Skeletal muscle satellite cell (primary cell): Measurements from ENCODE around the gene SAXO1.
"Not testable (repeated sequence)": the region's sequence is repeated elsewhere in the genome, so short reads cannot be mapped to it uniquely, and the experiment has no call there.

Source experiments
- H3K27me3 ChIP-seq: 2 replicates; pipeline ENCODE4 v1.7.0; 2013; ENCODE audit warnings: low read length; ENCODE audit not compliant: control insufficient read depth, insufficient read depth
- H3K36me3 ChIP-seq: 2 replicates; pipeline ENCODE4 v1.7.0; 2013; ENCODE audit warnings: mild to moderate bottlenecking, control low read depth, low read length; ENCODE audit not compliant: insufficient read depth
- H3K4me1 ChIP-seq: 2 replicates; pipeline ENCODE4 v1.7.0; 2013; ENCODE audit warnings: low read length; ENCODE audit not compliant: control insufficient read depth, insufficient read depth
- H3K4me2 ChIP-seq: 2 replicates; pipeline ENCODE4 v1.7.0; 2013; ENCODE audit warnings: mild to moderate bottlenecking, low read length
- H3K4me3 ChIP-seq: 2 replicates; pipeline ENCODE4 v1.7.0; 2013; ENCODE audit warnings: low read length
- H3K9ac ChIP-seq: 2 replicates; pipeline ENCODE4 v1.7.0; 2013; ENCODE audit warnings: mild to moderate bottlenecking, low read depth, low read length, moderate library complexity
- H3K9me3 ChIP-seq: replicated peaks from 2 replicates; pipeline ENCODE4 v1.7.0; 2013; ENCODE audit warnings: mild to moderate bottlenecking, control low read depth, low read length

Gene SAXO1

DNA sequence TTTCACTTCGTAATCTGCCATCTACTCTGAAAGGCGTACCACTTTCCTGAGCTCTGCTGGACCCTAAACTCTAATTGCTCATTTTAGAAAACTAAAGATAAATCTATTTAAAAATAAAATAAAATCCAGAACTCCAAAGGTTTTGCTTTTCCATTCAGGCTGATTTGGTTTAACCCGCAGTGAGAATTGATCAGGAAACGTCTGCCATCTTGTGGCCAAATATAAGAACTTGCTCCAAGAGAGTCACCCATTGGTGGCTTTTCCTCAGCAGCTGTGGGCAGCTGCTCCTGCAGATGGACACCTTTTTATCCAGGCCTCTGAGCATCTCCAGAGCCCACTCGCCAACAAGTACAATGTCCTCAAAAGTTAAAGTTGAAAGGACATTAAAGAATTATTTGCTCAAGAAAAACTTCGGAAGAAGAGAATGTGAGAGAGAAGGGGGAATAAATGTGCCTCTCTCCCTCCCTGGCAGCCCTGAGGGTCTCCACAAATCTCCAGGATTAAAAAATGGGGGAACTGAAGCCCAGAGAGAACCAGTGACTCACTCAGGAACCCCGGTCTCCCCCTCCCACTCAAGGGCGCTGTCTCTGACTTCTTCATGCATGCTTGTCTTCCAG is 4.1 kb downstream of the SAXO1 start:
- no peaks in the 10 kb centered on the region for H3K9me3 ChIP-seq
- no peak overlapping the region for H3K4me3 ChIP-seq
- no peaks in the 10 kb centered on the region for H3K4me1 ChIP-seq
- H3K36me3 ChIP-seq, result no peaks in the 10 kb centered on the region
- no peak overlapping the region for H3K4me2 ChIP-seq
- no peaks in the 10 kb centered on the region for H3K27me3 ChIP-seq
- H3K9ac ChIP-seq, result no peak overlapping the region

DNA sequence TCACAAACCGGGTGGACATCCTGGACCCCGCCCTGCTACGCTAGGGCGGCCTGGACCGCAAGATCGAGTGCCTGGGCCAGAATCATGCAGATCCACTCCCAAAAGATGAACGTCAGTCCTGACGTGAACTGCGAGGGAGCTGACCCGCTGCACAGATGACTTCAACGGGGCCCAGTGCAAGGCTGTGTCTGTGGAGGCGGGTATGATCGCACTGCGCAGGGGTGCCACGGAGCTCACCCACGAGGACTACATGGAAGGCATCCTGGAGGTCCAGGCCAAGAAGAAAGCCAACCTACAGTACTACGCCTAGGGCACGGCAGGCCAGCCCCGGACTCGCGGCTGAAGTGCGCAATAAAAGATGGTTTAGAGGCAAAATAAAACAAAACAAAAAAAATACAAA is 5.2 kb downstream of the SAXO1 start:
- H3K36me3 ChIP-seq, result no peaks in the 10 kb centered on the region
- no peak overlapping the region for H3K4me2 ChIP-seq
- no peaks in the 10 kb centered on the region for H3K4me1 ChIP-seq
- no peak overlapping the region for H3K4me3 ChIP-seq
- H3K27me3 ChIP-seq, result peaks cover 3% of the 10 kb centered on the region
- H3K9ac ChIP-seq, result no peak overlapping the region
- H3K9me3 ChIP-seq, result no peaks in the 10 kb centered on the region

DNA sequence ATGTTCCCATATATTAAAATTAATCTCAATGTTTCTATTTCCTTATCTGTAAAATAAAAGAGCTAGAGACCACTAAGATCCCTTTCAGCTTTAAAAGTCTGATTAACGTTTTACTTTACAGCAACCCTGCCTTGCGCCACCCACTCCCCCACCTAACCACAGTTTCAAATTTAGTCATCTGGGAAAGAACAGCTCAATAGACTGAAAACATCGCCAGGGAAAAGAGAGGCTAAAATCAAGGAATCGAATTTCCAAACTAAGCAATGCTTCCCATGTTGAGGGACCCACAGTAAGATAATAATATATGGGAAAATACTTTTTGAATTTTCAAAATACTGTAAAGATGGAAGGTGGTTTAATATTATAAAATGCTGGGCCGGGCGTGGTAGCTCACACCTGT is 6.6 kb downstream of the SAXO1 start:
- no peak overlapping the region for H3K4me3 ChIP-seq
- no peak overlapping the region for H3K4me2 ChIP-seq
- H3K36me3 ChIP-seq, result no peaks in the 10 kb centered on the region
- H3K9me3 ChIP-seq, result no peaks in the 10 kb centered on the region
- peaks cover 3% of the 10 kb centered on the region for H3K27me3 ChIP-seq
- H3K4me1 ChIP-seq, result no peaks in the 10 kb centered on the region
- H3K9ac ChIP-seq, result no peak overlapping the region

DNA sequence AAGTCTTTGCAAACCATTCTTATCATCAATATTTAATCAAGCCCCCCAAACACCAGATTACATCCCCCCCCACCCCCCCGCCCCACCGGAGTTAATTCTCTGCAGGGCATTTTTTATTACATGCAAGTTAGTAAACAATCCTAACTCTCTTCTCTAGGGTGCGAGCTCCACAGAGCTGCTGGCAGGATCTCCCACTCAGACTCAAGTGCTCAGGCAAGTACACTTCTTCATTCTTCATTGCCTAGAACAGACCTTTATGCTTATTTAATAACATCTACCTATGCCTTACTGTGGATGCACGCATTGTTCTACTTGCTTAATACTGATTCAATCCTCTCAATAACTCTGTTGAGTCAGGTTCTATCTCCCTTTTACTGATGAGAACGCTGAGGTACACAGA is 9.9 kb downstream of the SAXO1 start:
- Histone ChIP-seq H3K27me3 (peaks cover 3% of the 10 kb centered on the region), H3K9me3 (no peaks in the 10 kb centered on the region)

DNA sequence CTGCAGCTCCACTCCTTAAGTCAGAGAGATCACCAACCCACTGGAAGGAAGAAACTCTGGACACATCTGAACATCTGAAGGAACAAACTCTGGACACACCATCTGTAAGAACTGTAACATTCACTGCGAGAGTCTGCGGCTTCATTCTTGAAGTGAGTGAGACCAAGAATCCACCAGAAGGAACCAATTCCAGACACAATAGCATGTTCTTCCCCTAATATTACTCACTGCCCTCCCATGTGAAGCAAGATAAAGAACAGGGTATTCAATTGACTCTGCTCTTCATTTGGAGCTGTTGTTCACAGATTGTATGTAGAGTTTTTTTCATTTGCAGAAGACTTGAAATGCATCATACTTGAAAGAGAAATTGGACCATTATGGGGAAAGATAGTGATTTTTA is 10.8 kb downstream of the SAXO1 start:
- no peaks in the 10 kb centered on the region for H3K36me3 ChIP-seq
- H3K4me1 ChIP-seq, result no peaks in the 10 kb centered on the region
- no peak overlapping the region for H3K4me2 ChIP-seq
- H3K9ac ChIP-seq, result no peak overlapping the region
- no peaks in the 10 kb centered on the region for H3K9me3 ChIP-seq
- H3K4me3 ChIP-seq, result no peak overlapping the region
- peaks cover 3% of the 10 kb centered on the region for H3K27me3 ChIP-seq

More for the DNA sequence above, 9.9 kb downstream of the SAXO1 start:
- Histone ChIP-seq H3K36me3 (no peaks in the 10 kb centered on the region), H3K4me1 (no peaks in the 10 kb centered on the region), H3K4me2 (no peak overlapping the region), H3K9ac (no peak overlapping the region), H3K4me3 (no peak overlapping the region)

DNA sequence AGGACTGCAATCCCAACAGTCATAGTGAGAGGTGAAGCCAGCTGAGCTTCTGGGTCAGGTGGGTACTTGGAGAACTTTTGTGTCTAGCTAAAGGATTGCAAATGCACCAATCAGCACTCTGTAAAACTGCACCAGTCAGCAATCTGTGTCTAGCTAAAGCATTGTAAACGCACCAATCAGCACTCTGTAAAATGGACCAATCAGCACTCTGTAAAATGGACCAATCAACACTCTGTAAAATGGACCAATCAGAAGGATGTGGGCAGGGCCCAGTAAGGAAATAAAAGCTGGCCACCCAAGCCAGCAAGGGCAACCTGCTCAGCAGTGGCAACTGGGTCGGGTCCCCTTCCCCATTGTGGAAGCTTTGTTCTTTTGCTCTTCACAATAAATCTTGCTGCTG is 11.4 kb downstream of the SAXO1 start:
- not testable (repeated sequence) for H3K4me2 ChIP-seq, H3K9ac ChIP-seq, H3K4me1 ChIP-seq, H3K9me3 ChIP-seq, H3K4me3 ChIP-seq, H3K27me3 ChIP-seq, H3K36me3 ChIP-seq

DNA sequence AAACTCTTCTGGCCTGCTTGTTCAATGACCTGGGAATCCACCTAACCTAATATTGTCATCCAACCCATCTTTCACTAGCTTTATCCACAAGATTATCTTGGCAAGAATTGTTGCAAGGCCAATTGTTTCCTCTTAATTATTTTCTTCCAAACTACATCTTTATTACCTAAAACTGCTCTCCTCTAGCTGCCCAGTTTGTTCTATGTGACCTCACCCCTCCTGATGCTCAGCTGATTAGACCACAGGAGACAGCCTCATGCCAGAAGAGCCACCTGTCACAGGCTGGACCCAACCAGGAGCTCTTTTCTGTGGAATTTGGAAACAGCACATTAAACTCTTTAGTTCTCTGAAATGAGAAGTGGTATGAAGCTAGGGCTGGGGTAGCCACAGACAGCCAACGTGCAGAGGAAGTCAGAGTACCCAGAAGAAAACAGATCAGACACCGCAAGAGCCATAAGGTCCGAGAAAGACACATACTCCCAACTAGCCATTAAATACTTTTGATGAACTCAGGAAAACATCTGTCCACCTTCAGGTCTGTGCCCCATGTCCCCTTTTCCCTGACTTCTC is 12.0 kb downstream of the SAXO1 start:
- Histone ChIP-seq H3K4me3 (no peak overlapping the region), H3K4me1 (no peaks in the 10 kb centered on the region), H3K9ac (no peak overlapping the region), H3K4me2 (no peak overlapping the region), H3K36me3 (no peaks in the 10 kb centered on the region), H3K27me3 (peaks cover 3% of the 10 kb centered on the region), H3K9me3 (no peaks in the 10 kb centered on the region)

DNA sequence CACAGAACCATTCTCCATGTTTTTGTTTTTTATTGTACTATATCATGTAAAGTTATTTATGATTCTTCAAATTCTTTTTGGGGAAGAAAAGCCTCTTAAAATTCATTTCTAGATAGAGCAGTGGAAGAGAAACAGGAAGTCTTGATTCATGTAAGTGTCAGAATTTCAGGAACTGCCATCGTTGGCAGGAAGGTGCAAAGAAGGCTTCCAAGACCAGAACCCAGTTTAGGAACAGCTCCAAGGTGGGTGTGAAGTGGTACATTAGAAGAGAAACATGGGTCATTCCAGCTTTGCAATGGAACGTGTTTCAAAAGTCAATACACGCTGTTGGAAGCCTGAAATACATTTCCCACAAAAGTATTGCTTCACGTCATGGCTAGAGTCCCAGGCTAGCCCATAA is 14.8 kb downstream of the SAXO1 start:
- Histone ChIP-seq H3K4me2 (no peak overlapping the region), H3K36me3 (no peaks in the 10 kb centered on the region), H3K9ac (no peak overlapping the region), H3K27me3 (peaks cover 2% of the 10 kb centered on the region), H3K4me3 (no peak overlapping the region), H3K9me3 (no peaks in the 10 kb centered on the region), H3K4me1 (no peaks in the 10 kb centered on the region)

DNA sequence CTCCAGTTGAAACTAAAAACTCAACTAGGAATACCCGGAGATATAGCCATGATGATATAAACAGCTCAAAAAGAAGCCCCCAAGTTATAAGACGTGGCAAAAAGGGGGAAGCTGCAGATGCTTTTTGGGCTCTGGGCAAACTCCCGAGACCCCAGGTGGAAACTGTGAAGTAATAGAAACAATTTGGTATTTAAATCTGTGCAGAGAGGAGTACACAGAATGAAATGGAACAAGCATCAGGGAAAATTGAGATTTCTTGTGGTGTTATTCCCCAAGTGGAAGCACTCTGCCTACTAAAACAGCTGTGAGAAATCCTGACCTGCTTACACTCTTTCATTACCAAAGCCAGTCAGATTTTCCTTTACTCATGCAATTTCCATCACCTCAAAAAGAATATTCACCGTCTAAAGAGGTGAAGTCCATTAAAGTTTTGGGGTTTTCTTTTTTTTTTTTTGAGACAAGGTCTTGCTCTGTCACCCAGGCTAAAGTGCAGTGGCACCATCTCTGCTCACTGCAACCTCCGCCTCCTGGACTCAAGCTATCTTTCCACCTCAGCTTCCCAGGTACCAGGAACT is 23.5 kb downstream of the SAXO1 start:
- H3K9me3 ChIP-seq, result no peaks in the 10 kb centered on the region
- no peak overlapping the region for H3K4me2 ChIP-seq
- peaks cover 3% of the 10 kb centered on the region for H3K27me3 ChIP-seq
- no peaks in the 10 kb centered on the region for H3K4me1 ChIP-seq
- H3K4me3 ChIP-seq, result no peak overlapping the region
- H3K9ac ChIP-seq, result no peak overlapping the region
- no peaks in the 10 kb centered on the region for H3K36me3 ChIP-seq

DNA sequence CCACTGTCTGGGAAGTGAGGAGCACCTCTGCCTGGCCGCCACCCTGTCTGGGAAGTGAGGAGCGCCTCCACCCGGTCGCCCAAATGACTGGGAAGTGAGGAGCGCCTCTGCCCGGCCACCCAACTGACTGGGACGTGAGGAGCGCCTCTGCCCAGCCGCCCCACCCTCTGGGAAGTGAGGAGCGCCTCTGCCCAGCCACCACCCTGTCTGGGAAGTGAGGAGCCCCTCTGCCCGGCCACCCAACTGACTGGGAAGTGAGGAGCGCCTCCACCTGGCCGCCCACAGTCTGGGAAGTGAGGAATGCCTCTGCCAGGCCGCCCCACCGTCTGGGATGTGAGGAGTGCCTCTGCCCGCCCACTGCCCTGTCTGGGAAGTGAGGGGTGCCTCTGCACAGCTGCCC is 32.9 kb downstream of the SAXO1 start:
- Histone ChIP-seq H3K27me3 (no peaks in the 10 kb centered on the region), H3K9ac (no peak overlapping the region), H3K4me3 (no peak overlapping the region), H3K4me2 (no peak overlapping the region), H3K36me3 (no peaks in the 10 kb centered on the region), H3K4me1 (no peaks in the 10 kb centered on the region), H3K9me3 (peaks cover 3% of the 10 kb centered on the region)

DNA sequence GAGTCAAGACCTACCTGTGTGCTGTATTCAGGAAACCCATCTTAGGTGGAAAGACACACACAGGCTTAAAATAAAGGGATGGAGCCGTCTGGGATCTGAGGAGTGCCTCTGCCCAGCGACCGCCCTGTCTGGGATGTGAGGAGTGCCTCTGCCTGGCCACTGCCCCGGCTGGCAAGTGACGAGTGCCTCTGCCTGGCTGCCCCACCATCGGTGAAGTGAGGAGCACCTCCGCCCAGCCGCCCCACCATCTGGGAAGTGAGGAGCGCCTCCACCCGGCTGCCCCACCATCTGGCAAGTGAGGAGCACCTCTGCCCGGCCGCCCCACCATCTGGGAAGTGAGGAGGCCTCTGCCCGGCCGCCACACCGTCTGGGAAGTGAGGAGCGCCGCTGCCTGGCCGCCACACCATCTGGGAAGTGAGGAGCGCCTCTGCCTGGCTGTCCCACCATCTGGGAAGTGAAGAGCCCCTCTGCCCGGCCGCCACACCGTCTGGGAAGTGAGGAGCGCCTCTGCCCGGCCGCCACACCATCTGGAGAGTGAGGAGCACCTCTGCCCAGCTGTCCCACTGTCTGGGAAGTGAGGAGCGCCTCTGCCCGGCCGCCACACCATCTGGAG is 33.7 kb downstream of the SAXO1 start:
- Histone ChIP-seq H3K9me3 (peaks cover 3% of the 10 kb centered on the region), H3K27me3 (no peaks in the 10 kb centered on the region), H3K4me1 (no peaks in the 10 kb centered on the region), H3K36me3 (no peaks in the 10 kb centered on the region), H3K4me2 (no peak overlapping the region), H3K9ac (no peak overlapping the region), H3K4me3 (no peak overlapping the region)

DNA sequence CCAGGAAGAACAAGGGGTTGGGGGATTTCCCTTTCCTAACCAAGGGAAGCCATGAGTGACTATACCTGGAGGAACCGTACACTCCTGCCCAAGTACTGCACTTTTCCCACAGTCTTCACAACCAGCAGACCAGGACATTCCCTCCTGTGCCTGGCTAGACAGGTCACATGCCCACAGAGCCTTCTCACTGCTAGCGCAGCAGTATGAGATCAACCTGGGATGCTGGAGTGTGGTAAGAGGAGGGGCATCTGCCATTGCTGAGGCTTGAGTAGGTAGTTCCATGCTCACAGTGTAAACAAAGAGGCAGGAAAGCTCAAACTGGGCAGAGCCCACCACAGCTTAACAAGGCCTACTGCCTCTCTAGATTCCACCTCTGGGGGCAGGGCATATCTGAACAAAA is 35.9 kb downstream of the SAXO1 start:
- Histone ChIP-seq H3K36me3 (no peaks in the 10 kb centered on the region), H3K27me3 (no peaks in the 10 kb centered on the region), H3K4me2 (no peak overlapping the region), H3K9ac (no peak overlapping the region), H3K4me1 (no peaks in the 10 kb centered on the region), H3K4me3 (no peak overlapping the region), H3K9me3 (peaks cover 3% of the 10 kb centered on the region)
